PC-3 (cell line): ENCODE results near the gene P2RY8.

Experiments used
- EZH2 ChIP-seq: fragments of 300-600 bp; sonication (generic); IDR thresholded peaks from one replicate; pipeline ENCODE4 v1.6.1; 2017; ENCODE audit warnings: antibody characterized with exemption, mild to moderate bottlenecking, low read length; ENCODE audit not compliant: unreplicated experiment
- EZH2phosphoT487 ChIP-seq: fragments of 300-600 bp; sonication (generic); IDR thresholded peaks from 2 replicates; pipeline ENCODE4 v1.6.1; 2018; ENCODE audit warnings: mild to moderate bottlenecking, antibody characterized with exemption, low read length, borderline replicate concordance
- TF ChIP-seq, protein P1 (sequence below): fragments of 300-600 bp; sonication (generic); conservative IDR thresholded peaks from 2 replicates; pipeline ENCODE4 v1.5.1; 2017; ENCODE audit warnings: antibody characterized with exemption, low read depth, mild to moderate bottlenecking, low read length

- TF ChIP-seq, protein P1, sequence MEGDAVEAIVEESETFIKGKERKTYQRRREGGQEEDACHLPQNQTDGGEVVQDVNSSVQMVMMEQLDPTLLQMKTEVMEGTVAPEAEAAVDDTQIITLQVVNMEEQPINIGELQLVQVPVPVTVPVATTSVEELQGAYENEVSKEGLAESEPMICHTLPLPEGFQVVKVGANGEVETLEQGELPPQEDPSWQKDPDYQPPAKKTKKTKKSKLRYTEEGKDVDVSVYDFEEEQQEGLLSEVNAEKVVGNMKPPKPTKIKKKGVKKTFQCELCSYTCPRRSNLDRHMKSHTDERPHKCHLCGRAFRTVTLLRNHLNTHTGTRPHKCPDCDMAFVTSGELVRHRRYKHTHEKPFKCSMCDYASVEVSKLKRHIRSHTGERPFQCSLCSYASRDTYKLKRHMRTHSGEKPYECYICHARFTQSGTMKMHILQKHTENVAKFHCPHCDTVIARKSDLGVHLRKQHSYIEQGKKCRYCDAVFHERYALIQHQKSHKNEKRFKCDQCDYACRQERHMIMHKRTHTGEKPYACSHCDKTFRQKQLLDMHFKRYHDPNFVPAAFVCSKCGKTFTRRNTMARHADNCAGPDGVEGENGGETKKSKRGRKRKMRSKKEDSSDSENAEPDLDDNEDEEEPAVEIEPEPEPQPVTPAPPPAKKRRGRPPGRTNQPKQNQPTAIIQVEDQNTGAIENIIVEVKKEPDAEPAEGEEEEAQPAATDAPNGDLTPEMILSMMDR, result no peak
- TF ChIP-seq EZH2 (no peak), EZH2phosphoT487 (no peak)
These were observed 28.0 kb upstream of the P2RY8 start for GRCh38 chrX:1564750-1565683.
